K562 (cell line): ENCODE measurements around the gene LZTS2. TPM values are rescaled to one million over a fixed set of nuclear protein-coding genes. Genes with fewer than 3 reads are reported as not detected.
A peak's percentile ranks its signal among the peaks of the same experiment; 100 is the strongest.

ENCODE experiments used
- ATAC-seq: fragments of 200-7000 bp; cut with Tn5 transposase; 3 replicates; pipeline ENCODE4 v1.9.1; 2020; ENCODE audit warnings: moderate library complexity
- BruUV-seq: library from RNA; stranded (reverse); fragments of 400-500 nt; replicated peaks from 2 replicates; lab custom pipeline; 2021; lab: Mats Ljungman, UMichigan
- CTCF ChIA-PET: fragments of 300-600 bp; formaldehyde crosslinking; extraction: SDS; loops from one replicate; lab custom pipeline; 2021; ENCODE audit warnings: low intra/inter-chr PET ratio; lab: Yijun Ruan, JAX
- POLR2A ChIA-PET: fragments of 300-600, 350-650 bp; sonication (Branson Sonifier 250); formaldehyde crosslinking; extraction: SDS; loops from one replicate; lab custom pipeline; 2021; ENCODE audit warnings: antibody characterized with exemption, inconsistent platforms; lab: Yijun Ruan, JAX
- DNase-seq, 4 experiments: peaks; one replicate each; pipeline versions ENCODE4 v3.0.0 to v3.0.0-alpha.2; 2011 to 2018; ENCODE audit warnings: low spot score in 3 of 4, mixed read lengths in 3 of 4; ENCODE audit errors: extremely low read depth in 1 of 4
- FAIRE-seq: peaks from 2 replicates; lab custom pipeline; 2011; peaks lifted over from hg19 to GRCh38; lab: Jason Lieb, UNC
- H2AFZ ChIP-seq: 2 replicates; pipeline ENCODE4 v1.6.0; 2011; ENCODE audit warnings: low read depth, low read length, control low read depth, inconsistent platforms
- H3K27ac ChIP-seq: fragments of 200-600 bp; 3 replicates; pipeline ENCODE4 v1.8.0; 2011; ENCODE audit warnings: low read depth, mild to moderate bottlenecking, control low read depth, inconsistent platforms, low read length, moderate library complexity, mixed read lengths; ENCODE audit errors: extremely low read depth
- H3K27me3 ChIP-seq, 2 experiments: fragments of 300-600 bp in 1 of 2; 2 replicates in 1 of 2; 3 replicates in 1 of 2; pipeline versions ENCODE4 v1.6.0 to v1.8.0; 2011; ENCODE audit warnings: inconsistent platforms in 2 of 2, low read length in 2 of 2, mild to moderate bottlenecking in 1 of 2, mixed read lengths in 1 of 2, moderate library complexity in 1 of 2; ENCODE audit not compliant: control insufficient read depth in 2 of 2, insufficient read depth in 2 of 2
- H3K36me3 ChIP-seq: fragments of 300-600 bp; 3 replicates; pipeline ENCODE4 v1.8.0; 2011; ENCODE audit warnings: mild to moderate bottlenecking, low read length, inconsistent platforms; ENCODE audit not compliant: control insufficient read depth, insufficient read depth
- H3K4me1 ChIP-seq, 2 experiments: fragments of 200-600 bp in 1 of 2; replicated peaks in 1 of 2; 2 replicates in 1 of 2; 3 replicates in 1 of 2; pipeline versions ENCODE4 v1.5.1 to v1.8.0; 2011; ENCODE audit warnings: inconsistent platforms in 2 of 2, low read length in 2 of 2, mild to moderate bottlenecking in 1 of 2, mixed read lengths in 1 of 2, moderate library complexity in 1 of 2; ENCODE audit not compliant: control insufficient read depth in 2 of 2, insufficient read depth in 2 of 2
- H3K4me2 ChIP-seq: 2 replicates; pipeline ENCODE4 v1.6.1; 2011; ENCODE audit warnings: low read length, control low read depth, inconsistent platforms, mixed read lengths; ENCODE audit not compliant: insufficient read depth
- H3K4me3 ChIP-seq: fragments of 200-600 bp; sonication (generic), shearing (Covaris generic); 2 replicates; pipeline ENCODE4 v1.5.1; 2016; ENCODE audit warnings: control low read depth, inconsistent platforms
- H3K79me2 ChIP-seq: fragments of 200-600 bp; 3 replicates; pipeline ENCODE4 v1.8.0; 2011; ENCODE audit warnings: low read length, inconsistent platforms; ENCODE audit not compliant: control insufficient read depth, insufficient read depth
- H3K9ac ChIP-seq, 2 experiments: 2 replicates each; pipeline versions ENCODE4 v1.6.0 to v1.6.1; 2011; ENCODE audit warnings: low read depth in 2 of 2, low read length in 2 of 2, control low read depth in 1 of 2, inconsistent platforms in 1 of 2, mild to moderate bottlenecking in 1 of 2, mixed read lengths in 1 of 2; ENCODE audit not compliant: insufficient read depth in 1 of 2
- H3K9me1 ChIP-seq: one replicate; pipeline ENCODE4 v1.6.0; 2011; ENCODE audit warnings: inconsistent platforms, mild to moderate bottlenecking, low read length, moderate library complexity; ENCODE audit not compliant: control insufficient read depth, insufficient read depth
- H3K9me3 ChIP-seq: replicated peaks from 2 replicates; pipeline ENCODE4 v1.5.1; 2011; ENCODE audit warnings: low read depth, low read length, inconsistent platforms; ENCODE audit not compliant: control insufficient read depth, insufficient read depth
- H4K20me1 ChIP-seq: replicated peaks from 2 replicates; pipeline ENCODE4 v1.6.1; 2011; ENCODE audit warnings: low read length, inconsistent platforms, mixed read lengths; ENCODE audit not compliant: control insufficient read depth, insufficient read depth
- BMI1 ChIP-seq: fragments of 150-350 bp; IDR thresholded peaks from 2 replicates; pipeline ENCODE4 v1.6.1; 2014; ENCODE audit warnings: low read length
- DNMT1 ChIP-seq: fragments of 450-650 bp; IDR thresholded peaks from 2 replicates; pipeline ENCODE4 v1.6.1; 2016; ENCODE audit warnings: antibody characterized with exemption, mild to moderate bottlenecking
- FOXA1 ChIP-seq: fragments of 450-650 bp; IDR thresholded peaks from 2 replicates; pipeline ENCODE4 v1.6.1; 2016; ENCODE audit warnings: mild to moderate bottlenecking, borderline replicate concordance
- GATAD2A ChIP-seq: fragments of 450-650 bp; IDR thresholded peaks from 2 replicates; pipeline ENCODE4 v1.6.1; 2017
- GTF2A2 ChIP-seq: IDR thresholded peaks from 2 replicates; pipeline ENCODE4 v1.6.1; 2016; ENCODE audit warnings: mild to moderate bottlenecking, missing genetic modification characterization, missing compliant biosample characterization
- HMGN3 ChIP-seq: IDR thresholded peaks from 2 replicates; pipeline ENCODE4 v1.6.1; 2011; ENCODE audit warnings: borderline replicate concordance, low read depth, mild to moderate bottlenecking, mixed read lengths, low read length; ENCODE audit not compliant: insufficient read length; ENCODE audit errors: extremely low read depth
- LARP7 ChIP-seq: fragments of 450-650 bp; IDR thresholded peaks from 2 replicates; pipeline ENCODE4 v1.6.1; 2016
- MAZ ChIP-seq, 2 experiments: fragments of 450-650 bp in 1 of 2; sonication (generic) in 1 of 2; formaldehyde crosslinking; IDR thresholded peaks in 1 of 2; conservative IDR thresholded peaks in 1 of 2; 2 replicates each; pipeline versions ENCODE4 v1.4.0 to v1.5.0; 2020; ENCODE audit warnings: mild to moderate bottlenecking in 1 of 2, missing genetic modification reagents in 1 of 2
- NFYB ChIP-seq: IDR thresholded peaks from 2 replicates; pipeline ENCODE4 v1.6.1; 2011; ENCODE audit warnings: mild to moderate bottlenecking, moderate library complexity; ENCODE audit not compliant: insufficient read length; ENCODE audit errors: extremely low read depth
- PHB2 ChIP-seq: fragments of 450-650 bp; IDR thresholded peaks from 2 replicates; pipeline ENCODE4 v1.6.1; 2017; ENCODE audit warnings: low read depth
- PHF8 ChIP-seq: fragments of 200-600 bp; sonication (generic); IDR thresholded peaks from 2 replicates; pipeline ENCODE4 v1.6.1; 2012; ENCODE audit warnings: mixed run types, mild to moderate bottlenecking, inconsistent platforms, low read length, moderate library complexity, borderline replicate concordance
- PRMT5 ChIP-seq: sonication (generic); formaldehyde crosslinking; IDR thresholded peaks from 2 replicates; pipeline ENCODE4 v1.5.0; 2020; ENCODE audit warnings: missing genetic modification reagents
- PRPF4 ChIP-seq: fragments of 200-400 bp; formaldehyde crosslinking; IDR thresholded peaks from one replicate; pipeline ENCODE4 v1.6.1; 2017; ENCODE audit warnings: low read length, low read depth, mild to moderate bottlenecking; ENCODE audit not compliant: insufficient read depth, poor library complexity, severe bottlenecking
- THRAP3 ChIP-seq: fragments of 450-650 bp; IDR thresholded peaks from 2 replicates; pipeline ENCODE4 v1.6.1; 2016; ENCODE audit warnings: mild to moderate bottlenecking, inconsistent platforms, borderline replicate concordance
- ZBED1 ChIP-seq: IDR thresholded peaks from 2 replicates; pipeline ENCODE4 v1.6.1; 2014
- ZFP1 ChIP-seq: fragments of 450-650 bp; formaldehyde crosslinking; IDR thresholded peaks from 2 replicates; pipeline ENCODE4 v1.4.0; 2020; ENCODE audit warnings: mild to moderate bottlenecking, mixed read lengths
- ZKSCAN8 ChIP-seq: fragments of 200-800 bp; sonication (Bioruptor generic); IDR thresholded peaks from 2 replicates; pipeline ENCODE4 v1.6.1; 2016; ENCODE audit warnings: missing genetic modification characterization, missing compliant biosample characterization
- ZNF431 ChIP-seq: sonication (generic); formaldehyde crosslinking; IDR thresholded peaks from 2 replicates; pipeline ENCODE4 v1.8.0; 2022; ENCODE audit warnings: mild to moderate bottlenecking, missing genetic modification reagents
- ZNF586 ChIP-seq: fragments of 450-650 bp; formaldehyde crosslinking; conservative IDR thresholded peaks from 2 replicates; pipeline ENCODE4 v1.4.0; 2020; ENCODE audit warnings: mild to moderate bottlenecking, moderate library complexity
- ZNF696 ChIP-seq: fragments of 250-450 bp; sonication (Bioruptor Pico); conservative IDR thresholded peaks from 2 replicates; pipeline ENCODE4 v1.4.0; 2020; ENCODE audit warnings: mild to moderate bottlenecking, moderate library complexity
- ZNF699 ChIP-seq: fragments of 250-450 bp; sonication (Bioruptor Pico); IDR thresholded peaks from 2 replicates; pipeline ENCODE4 v1.8.0; 2021; ENCODE audit warnings: mild to moderate bottlenecking, moderate library complexity; ENCODE audit not compliant: insufficient replicate concordance
- ZNF830 ChIP-seq: fragments of 250-450 bp; sonication (Bioruptor Pico); IDR thresholded peaks from 2 replicates; pipeline ENCODE4 v1.5.0; 2021; ENCODE audit warnings: mild to moderate bottlenecking
- WGBS: fragments of 100-300 bp; shearing (Covaris generic); methylation state at CpG from one replicate; pipeline ENCODE4 v1.1.6; 2016; ENCODE audit warnings: low coverage, mixed read lengths; ENCODE audit not compliant: insufficient coverage; ENCODE audit errors: missing lambda C conversion rate; 5-methylcytosine and 5-hydroxymethylcytosine counted together
- in situ Hi-C: fragments of 300-500 bp; cut with MboI; formaldehyde crosslinking; loops from 4 replicates; pipeline ENCODE4 v1.15.0; 2018; ENCODE audit warnings: inconsistent platforms, mixed read lengths
- intact Hi-C: fragments of 100-400 bp; cut with micrococcal nuclease; formaldehyde crosslinking; loops from 2 replicates; pipeline ENCODE4 v1.14.2; 2022
- polyA plus RNA-seq, 8 experiments: library from polyadenylated mRNA; depleted of rRNA in 4 of 8; stranded (reverse) in 5 of 8; unstranded in 3 of 8; fragments of >200 nt; fragmentation: Nextera tagmentation in 2 of 8; fragmentation: Illumina TruSeq in 1 of 8; extraction: Ambion mirVana in 2 of 8; extraction: Trizol in 1 of 8; gene quantifications; 2 replicates each; pipeline versions ENCODE4 v1.2.1 to v1.2.3, GENCODE V29; 2011 to 2014; ENCODE audit warnings: inconsistent platforms in 1 of 8, missing spikeins in 1 of 8
- total RNA-seq, 7 experiments: library from RNA; depleted of rRNA in 6 of 7; stranded (reverse); fragments of >200 nt in 6 of 7; fragmentation: Illumina TruSeq in 2 of 7; extraction: Trizol in 2 of 7; gene quantifications; 2 replicates each; pipeline versions ENCODE4 v1.2.1 to v1.2.3, GENCODE V29; 2011 to 2021; ENCODE audit warnings: low replicate concordance in 1 of 7
- TF ChIP-seq, protein P1 (sequence below): fragments of 250-450 bp; sonication (Bioruptor Pico); IDR thresholded peaks from 2 replicates; pipeline ENCODE4 v1.8.0; 2021; ENCODE audit warnings: mild to moderate bottlenecking, moderate library complexity

Gene LZTS2
- total and polyA plus RNA-seq, 9 of the 15 experiments (the other 6 are each of a cell fraction or from before 2014, with no cell fraction given) = 0.23 to 42.5 (median 14.7) TPM

DNA sequence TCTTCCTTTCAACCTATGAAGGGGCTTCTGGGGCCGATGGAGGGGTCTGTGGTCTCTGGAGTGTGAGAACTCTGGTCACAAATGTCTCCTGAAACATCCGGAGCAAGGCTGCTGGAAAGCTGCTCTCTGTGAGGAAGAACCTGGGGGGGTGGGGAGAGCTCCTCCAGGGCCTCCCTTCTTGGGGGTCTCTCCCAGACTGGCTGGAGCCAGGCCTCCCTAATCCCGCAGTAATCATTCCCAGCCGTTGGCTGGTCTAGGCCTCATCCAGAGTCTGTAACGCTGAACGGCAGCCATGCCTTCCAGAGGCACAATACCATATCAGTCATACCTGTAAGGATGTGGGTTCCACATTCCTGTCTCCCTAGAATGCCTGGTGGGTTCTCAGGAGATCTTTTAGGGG lies 4.4 kb upstream of the LZTS2 start (continued):
- TF ChIP-seq, protein P1, sequence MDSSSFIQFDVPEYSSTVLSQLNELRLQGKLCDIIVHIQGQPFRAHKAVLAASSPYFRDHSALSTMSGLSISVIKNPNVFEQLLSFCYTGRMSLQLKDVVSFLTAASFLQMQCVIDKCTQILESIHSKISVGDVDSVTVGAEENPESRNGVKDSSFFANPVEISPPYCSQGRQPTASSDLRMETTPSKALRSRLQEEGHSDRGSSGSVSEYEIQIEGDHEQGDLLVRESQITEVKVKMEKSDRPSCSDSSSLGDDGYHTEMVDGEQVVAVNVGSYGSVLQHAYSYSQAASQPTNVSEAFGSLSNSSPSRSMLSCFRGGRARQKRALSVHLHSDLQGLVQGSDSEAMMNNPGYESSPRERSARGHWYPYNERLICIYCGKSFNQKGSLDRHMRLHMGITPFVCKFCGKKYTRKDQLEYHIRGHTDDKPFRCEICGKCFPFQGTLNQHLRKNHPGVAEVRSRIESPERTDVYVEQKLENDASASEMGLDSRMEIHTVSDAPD (CRISPR knock-in tag) = no peak
- TF ChIP-seq ZKSCAN8 (CRISPR knock-in tag) (no peak), FOXA1 (no peak), GATAD2A (no peak), PHB2 (no peak), LARP7 (no peak), GTF2A2 (tag) (no peak)

DNA sequence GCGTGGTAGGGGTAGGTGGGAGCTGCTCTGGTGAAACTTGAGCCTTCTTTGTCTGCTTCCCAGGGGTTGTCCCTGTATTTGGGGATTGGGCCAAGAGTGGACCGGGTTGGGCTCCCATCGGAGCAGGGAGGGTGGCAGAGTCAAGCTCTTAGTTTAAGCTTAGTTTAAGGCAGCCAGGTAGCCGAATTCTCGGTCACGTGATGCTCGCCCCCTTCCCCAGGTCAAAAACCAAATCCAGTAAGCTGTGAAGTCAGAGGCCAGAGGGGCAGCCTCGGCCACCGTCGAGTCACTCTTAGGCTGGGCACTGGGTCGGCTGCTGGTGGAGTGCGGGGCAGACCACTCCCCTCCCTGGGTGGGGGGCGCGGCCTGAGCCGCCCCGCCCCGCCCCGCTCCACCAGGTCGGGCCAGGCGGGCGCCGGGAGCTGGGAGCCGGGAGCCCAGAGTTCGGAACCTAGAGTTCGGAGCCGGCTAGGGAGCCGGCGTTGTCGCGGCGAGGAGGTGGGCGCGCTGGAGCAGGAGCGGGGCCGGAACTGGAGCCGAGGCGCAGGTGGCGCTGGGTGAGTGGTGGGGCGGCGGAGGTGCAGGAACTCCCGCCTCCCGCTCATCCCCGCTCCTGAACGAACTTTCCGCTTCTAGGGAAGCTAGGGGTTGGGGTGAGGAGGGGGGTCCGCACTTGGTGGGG lies 2.8 kb upstream of the LZTS2 start:
- peaks cover 51% of the 10 kb centered on the region for H3K79me2 ChIP-seq
- TSS peak; percentile 54 for BruUV-seq
- CTCF ChIA-PET = interaction anchor here (9.3 kb wide), 1 partner anchor 16 kb away, joined by 150 read pairs; no protein-coding TSS in a partner anchor
- DNase-seq (peak; percentile 39 to 72 (median 65)), ATAC-seq (peak; percentile 29), FAIRE-seq (no peak)
- in situ Hi-C loops = loop anchor here (25.0 kb wide), 1 partner anchor 1040 kb away; no protein-coding TSS in a partner anchor
- peaks cover 26% of the 10 kb centered on the region; the same call in 2 of the 3 replicates for H3K36me3 ChIP-seq
- POLR2A ChIA-PET = no interaction called here
- H4K20me1 ChIP-seq = no peaks in the 10 kb centered on the region
- peak overlapping the region; percentile 85 to 90 for H3K9ac ChIP-seq
- H3K9me1 ChIP-seq = no peaks in the 10 kb centered on the region
- peak overlapping the region; percentile 63 for H2AFZ ChIP-seq
- 10% methylated on average over 11 of the region's 46 CpGs for WGBS
- H3K4me2 ChIP-seq = peak overlapping the region; percentile 100
- H3K27me3 ChIP-seq = no peaks in the 10 kb centered on the region
- peak overlapping the region; percentile 76 for H3K4me3 ChIP-seq
- intact Hi-C loops = no loop called here
- peaks cover 26 to 65% of the 10 kb centered on the region in 2 experiments; a peak in 4 of 5 replicates for H3K4me1 ChIP-seq
- H3K27ac ChIP-seq = peak overlapping the region; percentile 93
- H3K9me3 ChIP-seq = no peaks in the 10 kb centered on the region
- TF ChIP-seq ZFP1 = no peak
- no peak for TF ChIP-seq PRPF4
- no peak for TF ChIP-seq DNMT1
- peak; percentile 25 for TF ChIP-seq HMGN3
- peak; percentile 25; the same call in 1 of the 2 replicates for TF ChIP-seq PHF8
- TF ChIP-seq PRMT5 = no peak
- no peak for TF ChIP-seq ZNF699 (CRISPR knock-in tag)
- TF ChIP-seq ZBED1 = no peak
- TF ChIP-seq BMI1 = no peak
- TF ChIP-seq ZNF431 (CRISPR knock-in tag) = no peak
- TF ChIP-seq NFYB = no peak
- TF ChIP-seq MAZ (CRISPR knock-in tag; conservative IDR thresholded peaks at IDR 0.05 in 1 of 2, IDR thresholded peaks at IDR 0.05 in 1 of 2) = 0 out of 4 replicates have a peak, but pooled peaks of 1 of the 2 experiments have one; percentile 8
- TF ChIP-seq ZNF830 = no peak
- no peak for TF ChIP-seq ZNF586 (CRISPR knock-in tag)
- TF ChIP-seq THRAP3 = no peak
- no peak for TF ChIP-seq ZNF696
